GM18873 (cell line): ENCODE measurements around the gene BAX.
"Not testable (repeated sequence)": the region's sequence is repeated elsewhere in the genome, so short reads cannot be mapped to it uniquely, and the experiment has no call there.

Source experiments
- ATAC-seq: cut with Tn5 transposase; IDR thresholded peaks from one replicate; pipeline ENCODE4 v1.9.1; 2021; ENCODE audit warnings: mild to moderate bottlenecking, moderate library complexity, moderate number of reproducible peaks; ENCODE audit not compliant: unreplicated experiment, low FRiP score

BAX gene

DNA sequence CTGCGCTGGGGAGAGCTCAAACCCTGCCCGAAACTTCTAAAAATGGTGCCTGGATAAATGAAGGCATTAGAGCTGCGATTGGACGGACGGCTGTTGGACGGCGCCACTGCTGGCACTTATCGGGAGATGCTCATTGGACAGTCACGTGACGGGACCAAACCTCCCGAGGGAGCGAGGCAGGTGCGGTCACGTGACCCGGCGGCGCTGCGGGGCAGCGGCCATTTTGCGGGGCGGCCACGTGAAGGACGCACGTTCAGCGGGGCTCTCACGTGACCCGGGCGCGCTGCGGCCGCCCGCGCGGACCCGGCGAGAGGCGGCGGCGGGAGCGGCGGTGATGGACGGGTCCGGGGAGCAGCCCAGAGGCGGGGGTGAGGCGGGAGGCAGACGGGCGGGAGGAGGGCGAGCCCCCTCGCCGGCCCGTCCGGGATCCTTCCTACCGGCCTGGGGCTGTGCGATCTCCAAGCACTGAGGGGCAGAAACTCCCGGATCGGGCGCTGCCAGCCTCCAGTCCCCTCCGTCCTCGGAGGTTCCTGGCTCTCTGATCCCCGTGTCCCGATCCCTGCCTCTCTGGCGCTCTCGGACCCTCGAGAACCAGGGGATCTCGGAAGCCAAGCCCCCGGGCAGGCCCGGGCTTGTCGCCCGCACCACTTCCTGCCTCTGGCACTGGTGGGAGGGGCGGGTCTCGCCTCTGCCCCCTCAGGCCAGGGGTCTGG, at the start of gene BAX:
TSS of gene BAX (plus strand) at position 281 of the 713 bp plus-strand sequence. CDS start at position 335, 54 bp downstream.
- peak; percentile 54 for ATAC-seq

DNA sequence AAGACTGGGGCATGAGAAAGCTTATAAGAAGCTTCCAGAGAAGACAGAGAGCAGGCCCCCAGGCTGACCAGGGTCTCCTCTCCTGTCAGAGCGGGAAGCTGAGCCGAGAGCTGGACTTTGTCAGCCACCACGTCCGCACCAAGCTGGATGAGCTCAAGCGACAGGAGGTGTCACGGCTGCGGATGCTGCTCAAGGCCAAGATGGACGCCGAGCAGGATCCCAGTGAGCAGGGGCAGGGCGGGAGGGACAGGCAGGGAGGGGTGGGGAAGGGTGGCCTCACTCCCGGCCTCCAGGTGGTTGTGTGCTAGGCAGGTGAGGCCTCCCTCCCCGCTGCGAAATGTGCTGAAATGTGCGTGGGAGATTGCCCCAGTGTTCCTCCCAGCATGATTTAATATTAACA, 49.0 kb upstream of the BAX start:
- ATAC-seq: no peak

DNA sequence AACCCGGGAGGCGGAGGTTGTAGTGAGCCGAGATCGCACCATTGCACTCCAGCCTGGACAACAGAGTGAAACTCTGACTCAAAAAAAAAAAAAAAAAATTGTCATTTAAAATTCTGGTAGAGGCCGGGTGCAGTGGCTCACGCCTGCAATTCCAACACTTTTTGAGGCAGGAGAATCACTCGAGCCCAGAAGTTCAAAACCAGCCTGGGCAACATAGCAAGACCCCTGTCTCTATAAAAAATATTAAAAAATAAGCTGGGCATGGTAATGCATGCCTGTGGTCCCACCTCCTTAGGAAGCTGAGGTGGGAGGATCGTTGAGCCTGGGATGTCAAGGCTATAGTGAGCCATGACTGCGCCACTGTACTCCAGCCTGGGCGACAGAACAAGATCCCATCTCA, 48.4 kb upstream of the BAX start:
- ATAC-seq: no peak

DNA sequence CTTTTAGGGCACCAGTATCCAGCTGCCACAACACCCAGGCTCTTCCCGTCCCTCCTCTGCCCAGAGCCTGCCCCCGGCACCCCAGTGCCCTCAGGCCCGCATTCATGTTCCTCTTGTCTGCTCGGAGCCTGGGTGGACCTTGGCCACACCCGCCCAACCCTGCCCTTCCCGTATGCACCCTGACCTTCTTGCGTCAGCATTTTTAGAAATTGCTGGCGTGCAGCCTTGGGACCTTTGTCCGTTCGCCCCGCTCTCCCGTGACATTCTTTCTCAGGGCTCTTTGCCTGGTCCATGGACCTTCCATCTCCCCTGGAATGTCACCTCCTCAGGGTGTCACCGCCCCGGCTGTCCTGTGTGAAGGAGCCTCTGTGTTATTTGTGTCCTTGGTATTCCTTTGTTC, 47.0 kb upstream of the BAX start:
- ATAC-seq: no peak

DNA sequence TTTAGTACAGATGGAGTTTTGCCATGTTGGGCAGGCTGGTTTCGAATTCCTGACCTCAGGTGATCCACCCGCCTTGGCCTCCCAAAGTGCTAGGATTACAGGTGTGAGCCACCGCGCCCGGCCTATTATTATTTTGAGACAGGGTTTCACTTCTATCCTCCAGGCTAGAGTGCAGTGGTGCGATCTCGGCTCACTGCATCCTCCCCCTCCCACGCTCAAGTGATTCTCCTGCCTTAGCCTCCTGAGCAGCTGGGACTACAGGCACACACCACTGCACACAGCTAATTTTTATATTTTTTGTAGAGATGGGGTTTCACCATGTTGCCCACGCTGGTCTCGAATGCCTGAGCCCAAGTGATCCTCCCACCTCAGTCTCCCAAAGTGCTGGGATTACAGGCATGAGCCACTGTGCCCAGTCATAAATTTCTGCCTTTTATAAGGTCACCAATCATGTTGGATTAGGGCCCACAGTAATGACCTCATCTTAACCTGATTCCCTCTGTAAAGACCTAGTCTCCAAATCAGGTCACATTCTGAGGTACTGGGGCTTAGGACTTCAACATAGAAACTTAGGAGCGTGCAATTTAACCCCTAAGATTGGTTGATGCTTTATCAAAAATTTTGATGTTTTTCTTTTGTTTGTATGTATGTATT, 45.1 kb upstream of the BAX start:
- not testable (repeated sequence) for ATAC-seq

DNA sequence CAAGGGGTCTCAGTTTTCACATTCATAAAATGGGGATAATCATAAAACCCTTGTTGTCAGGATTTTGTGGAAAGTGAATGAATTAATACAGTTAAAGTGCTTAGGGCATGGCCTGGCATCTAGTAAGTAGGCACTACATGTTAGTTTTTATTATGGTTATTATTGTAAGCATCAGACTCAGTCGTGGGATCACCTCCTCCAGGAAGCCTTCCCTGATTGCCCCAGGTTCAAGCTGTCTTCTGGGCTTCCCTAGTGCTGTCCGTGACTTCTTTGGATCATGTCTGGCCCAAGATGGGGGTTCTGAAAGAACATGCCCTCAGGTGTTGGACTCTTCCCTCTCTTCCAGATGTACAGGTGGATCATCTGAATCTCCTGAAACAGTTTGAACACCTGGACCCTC, 43.9 kb upstream of the BAX start:
- no peak for ATAC-seq

DNA sequence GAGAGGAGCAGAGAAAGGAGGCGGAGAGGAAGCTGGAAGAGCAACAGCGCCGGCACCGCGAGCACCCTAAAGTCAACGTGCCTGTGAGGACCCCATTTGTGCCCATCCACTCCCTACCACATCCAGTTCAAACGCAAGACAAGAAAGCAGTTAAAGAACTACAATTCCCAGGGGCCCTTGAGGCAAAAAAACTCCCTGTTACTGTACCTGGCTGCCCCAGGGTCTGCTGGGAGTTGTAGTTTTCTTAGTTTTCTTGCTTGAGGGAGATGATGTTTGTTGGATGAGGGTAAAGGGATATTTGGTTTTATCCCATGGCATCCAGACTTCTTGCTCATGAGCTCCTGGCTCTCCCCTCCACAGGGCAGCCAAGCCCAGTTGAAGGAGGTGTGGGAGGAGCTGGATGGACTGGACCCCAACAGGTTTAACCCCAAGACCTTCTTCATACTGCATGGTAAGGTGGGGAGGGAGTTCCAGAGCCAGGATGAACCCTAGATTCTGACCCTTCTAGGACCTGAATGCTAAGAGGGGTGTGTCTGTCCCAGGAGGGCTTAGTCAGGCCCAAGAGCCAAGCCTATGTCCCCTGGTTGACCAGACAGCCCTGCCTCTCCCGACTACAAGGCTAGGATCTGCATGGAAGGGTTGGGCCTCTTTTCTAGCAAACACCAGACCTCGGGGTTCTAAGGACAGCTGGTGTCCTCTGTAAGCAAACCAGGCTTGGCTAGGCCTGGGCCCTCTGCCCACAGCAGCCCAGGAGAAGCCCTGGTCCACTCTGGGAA, 41.4 kb upstream of the BAX start:
- ATAC-seq: no peak

DNA sequence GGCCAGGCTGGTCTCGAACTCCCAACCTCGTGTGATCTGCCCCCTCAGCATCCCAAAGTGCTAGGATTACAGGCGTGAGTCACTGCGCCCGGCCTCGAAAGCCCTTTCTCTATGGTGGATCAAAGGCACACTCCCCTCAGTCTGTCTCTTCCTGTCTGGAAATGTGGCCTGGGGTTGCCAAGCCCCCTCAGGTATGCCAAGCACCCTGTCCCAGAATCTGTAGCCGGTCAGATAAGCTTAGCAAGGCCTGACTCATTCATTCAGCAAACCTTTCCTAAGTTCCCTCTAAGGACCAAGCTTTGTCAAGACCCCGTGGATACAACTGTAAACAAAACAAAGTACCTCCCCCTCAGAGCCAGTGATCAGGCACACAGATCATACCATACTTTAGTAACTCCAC, 40.5 kb upstream of the BAX start:
- ATAC-seq: no peak

DNA sequence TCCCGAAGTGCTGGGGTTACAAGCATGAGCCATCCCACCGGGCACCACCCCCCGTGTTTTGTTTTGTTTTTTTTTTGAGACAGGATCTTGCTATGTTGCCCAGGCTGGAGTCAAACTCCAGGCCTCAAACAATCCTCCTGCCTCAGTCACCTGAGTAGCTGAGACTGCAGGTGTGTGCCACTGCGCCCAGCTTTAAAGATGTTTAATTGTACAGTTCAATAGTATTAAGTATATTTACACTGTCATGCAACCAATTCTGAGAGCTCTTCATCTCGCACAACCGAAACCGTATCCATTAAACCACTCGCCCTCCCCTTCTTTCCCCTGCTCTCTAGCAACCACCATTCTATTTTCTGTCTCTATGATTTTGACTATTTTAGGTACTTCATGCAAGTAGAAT, 38.9 kb upstream of the BAX start:
- ATAC-seq: no peak

DNA sequence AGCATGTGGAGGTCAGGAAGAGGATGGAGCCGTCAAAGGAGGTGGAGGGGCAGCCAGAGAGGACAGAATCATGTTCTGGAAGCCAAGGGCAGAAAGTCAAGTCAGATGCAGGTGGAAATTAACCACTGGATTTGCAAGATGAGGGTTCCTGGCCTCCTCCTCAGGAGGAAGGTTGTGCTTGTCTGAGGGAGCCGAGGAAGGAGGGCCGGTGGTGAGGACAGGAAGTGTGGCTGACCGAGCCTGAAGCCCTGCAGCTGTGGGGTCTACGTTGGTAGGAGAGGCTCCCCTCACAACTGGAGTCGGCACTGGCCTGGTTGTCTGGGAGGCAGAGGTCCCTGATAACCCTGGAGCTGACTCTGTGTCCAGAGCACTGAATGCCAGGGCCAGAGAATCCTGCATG, 36.6 kb upstream of the BAX start:
- ATAC-seq: no peak

DNA sequence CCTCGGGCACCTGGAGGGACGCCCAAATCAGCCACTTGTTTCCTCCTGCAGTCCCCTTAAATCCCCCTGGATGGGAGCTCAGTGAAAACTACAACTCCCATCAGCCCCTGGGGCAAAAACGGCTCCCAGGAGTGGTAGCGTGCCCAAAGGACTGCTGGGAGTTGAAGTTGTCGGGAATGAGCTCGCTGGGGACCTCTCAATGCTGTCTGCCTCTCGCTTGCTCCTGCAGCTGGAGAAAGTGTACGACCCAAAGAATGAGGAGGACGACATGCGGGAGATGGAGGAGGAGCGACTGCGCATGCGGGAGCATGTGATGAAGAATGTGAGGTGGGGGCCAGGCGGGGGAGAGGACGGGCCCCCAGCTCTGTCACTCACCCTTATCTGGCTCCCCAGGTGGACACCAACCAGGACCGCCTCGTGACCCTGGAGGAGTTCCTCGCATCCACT, 35.9 kb upstream of the BAX start:
- no peak for ATAC-seq

DNA sequence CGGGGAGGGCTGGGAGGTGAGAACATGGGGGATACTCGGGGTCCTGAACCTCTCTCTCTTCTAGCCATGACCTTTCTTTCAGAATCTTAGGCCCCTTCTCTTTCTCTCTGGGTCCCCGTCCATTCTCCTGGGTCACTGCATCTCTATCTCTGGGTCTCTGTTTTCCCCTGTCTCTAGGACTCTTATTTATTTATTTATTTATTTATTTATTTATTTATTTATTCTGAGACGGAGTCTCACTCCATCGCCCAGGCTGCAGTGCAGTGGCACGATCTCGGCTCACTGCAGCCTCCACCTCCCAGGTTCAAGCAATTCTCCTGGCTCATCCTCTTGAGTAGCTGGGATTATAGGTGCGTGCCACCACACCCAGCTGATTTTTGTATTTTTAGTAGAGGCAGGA, 35.4 kb upstream of the BAX start:
- not testable (repeated sequence) for ATAC-seq

DNA sequence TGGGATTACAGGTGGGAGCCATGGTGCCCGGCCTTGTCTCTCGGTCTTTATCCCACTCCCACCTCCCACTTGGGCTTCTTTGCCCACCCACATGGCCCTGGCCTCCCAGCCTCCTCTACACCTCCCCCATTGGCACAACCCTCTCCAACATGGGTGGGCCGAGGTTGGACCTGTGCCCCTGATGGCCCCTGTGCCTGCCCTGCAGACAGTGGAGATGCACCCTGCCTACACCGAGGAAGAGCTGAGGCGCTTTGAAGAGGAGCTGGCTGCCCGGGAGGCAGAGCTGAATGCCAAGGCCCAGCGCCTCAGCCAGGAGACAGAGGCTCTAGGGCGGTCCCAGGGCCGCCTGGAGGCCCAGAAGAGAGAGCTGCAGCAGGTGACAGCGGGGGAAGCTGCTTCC, 33.7 kb upstream of the BAX start:
- ATAC-seq: no peak

DNA sequence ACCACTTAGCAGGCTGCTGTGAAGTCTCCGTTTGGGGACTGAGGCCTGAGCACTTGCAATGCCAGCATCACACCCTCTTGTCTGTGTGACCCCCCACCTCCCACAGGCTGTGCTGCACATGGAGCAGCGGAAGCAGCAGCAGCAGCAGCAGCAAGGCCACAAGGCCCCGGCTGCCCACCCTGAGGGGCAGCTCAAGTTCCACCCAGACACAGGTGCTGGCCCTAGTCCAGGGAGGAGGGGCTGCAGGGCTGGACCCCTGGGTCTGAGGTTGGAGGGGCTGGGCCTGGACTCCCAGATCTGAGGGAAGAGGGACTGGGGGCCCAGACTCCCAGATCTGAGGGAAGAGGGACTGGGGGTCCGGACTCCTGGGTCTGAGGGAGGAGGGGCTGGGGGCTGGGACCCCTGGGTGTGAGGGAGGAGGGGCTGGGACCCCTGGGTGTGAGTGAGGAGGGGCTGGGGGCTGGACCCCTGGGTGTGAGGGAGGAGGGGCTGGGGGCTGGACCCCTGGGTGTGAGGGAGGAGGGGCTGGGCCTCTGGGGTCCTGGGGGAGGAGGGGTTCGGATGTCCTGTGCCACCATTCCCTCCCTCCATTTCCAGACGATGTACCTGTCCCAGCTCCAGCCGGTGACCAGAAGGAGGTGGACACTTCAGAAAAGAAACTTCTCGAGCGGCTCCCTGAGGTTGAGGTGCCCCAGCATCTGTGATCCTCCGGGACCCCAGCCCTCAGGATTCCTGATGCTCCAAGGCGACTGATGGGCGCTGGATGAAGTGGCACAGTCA, 32.8 kb upstream of the BAX start:
- no peak for ATAC-seq

DNA sequence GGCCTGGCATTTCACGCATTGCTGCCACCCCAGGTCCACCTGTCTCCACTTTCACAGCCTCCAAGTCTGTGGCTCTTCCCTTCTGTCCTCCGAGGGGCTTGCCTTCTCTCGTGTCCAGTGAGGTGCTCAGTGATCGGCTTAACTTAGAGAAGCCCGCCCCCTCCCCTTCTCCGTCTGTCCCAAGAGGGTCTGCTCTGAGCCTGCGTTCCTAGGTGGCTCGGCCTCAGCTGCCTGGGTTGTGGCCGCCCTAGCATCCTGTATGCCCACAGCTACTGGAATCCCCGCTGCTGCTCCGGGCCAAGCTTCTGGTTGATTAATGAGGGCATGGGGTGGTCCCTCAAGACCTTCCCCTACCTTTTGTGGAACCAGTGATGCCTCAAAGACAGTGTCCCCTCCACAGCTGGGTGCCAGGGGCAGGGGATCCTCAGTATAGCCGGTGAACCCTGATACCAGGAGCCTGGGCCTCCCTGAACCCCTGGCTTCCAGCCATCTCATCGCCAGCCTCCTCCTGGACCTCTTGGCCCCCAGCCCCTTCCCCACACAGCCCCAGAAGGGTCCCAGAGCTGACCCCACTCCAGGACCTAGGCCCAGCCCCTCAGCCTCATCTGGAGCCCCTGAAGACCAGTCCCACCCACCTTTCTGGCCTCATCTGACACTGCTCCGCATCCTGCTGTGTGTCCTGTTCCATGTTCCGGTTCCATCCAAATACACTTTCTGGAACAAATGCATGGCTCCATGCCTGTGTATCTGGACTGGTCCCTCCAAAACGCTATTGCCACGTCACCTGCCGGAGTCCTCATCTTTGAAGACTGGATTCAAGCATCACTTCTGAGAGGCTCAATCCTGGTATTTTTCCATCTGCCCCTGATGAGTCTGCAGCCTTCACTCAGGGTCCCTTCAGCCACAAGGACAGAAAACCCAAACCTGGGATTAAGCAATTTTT, 31.9 kb upstream of the BAX start:
- ATAC-seq: no peak

DNA sequence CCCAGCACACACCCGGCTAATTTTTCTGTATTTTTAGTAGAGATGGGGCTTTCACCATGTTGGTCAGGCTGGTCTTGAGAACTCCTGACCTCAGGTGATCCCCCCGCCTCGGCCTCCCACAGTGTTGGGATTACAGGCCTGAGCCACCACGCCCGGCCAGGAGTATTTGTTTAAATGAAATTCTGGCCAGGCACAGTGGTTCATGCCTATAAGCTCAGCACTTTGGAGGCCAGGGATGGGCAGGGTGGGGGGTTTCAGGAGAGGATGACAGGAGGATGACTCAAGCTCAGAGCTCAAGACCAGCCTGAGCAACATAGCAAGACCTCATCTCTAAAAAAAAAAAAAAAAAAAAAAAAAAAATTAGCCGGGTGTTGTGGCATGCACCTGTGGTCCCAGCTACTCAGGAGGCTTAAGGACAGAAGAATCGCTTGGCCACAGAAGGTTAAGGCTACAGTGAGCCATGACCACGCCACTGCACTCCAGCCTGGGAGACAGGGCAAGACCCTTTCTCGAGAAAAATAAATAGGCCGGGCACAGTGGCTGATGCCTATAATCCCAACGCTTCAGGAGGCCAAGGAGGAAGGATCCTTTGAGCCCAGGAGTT, 29.3 kb upstream of the BAX start:
- ATAC-seq: no peak

DNA sequence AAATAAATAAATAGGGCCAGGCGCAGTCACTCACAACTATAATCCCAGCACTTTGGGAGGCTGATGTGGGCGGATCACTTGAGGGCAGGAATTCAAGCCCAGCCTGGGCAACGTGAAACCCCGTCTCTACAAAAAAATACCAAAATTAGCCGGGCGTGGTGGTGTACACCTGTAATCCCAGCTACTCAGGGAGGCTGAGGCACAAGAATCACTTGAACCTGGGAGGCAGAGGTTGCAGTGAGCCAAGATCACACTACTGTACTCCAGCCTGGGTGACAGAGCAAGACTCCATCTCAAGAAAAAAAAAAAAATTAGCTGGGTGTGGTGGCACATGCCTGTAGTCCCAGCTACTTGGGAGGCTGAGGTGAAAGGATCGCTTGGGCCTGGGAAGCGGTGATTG, 28.8 kb upstream of the BAX start:
- not testable (repeated sequence) for ATAC-seq

DNA sequence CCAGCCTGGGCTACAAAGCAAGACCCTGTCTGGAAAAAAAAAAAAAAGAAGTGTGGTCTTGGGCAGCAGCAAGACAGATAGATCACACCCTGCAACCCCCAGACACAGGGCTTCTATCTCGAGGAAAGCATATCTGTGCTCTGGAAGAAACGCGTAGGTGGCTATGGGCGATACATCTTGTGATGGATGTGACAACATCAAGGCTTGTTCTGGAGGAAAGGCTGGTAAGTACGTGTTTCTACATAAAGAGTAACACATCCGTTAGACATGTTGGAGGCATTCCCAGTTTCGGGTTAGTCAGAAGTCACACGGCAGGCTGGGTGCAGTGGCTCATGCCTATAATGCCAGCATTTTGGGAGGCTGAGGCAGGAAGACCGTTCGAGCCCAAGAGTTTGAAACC, 27.8 kb upstream of the BAX start:
- ATAC-seq: no peak

DNA sequence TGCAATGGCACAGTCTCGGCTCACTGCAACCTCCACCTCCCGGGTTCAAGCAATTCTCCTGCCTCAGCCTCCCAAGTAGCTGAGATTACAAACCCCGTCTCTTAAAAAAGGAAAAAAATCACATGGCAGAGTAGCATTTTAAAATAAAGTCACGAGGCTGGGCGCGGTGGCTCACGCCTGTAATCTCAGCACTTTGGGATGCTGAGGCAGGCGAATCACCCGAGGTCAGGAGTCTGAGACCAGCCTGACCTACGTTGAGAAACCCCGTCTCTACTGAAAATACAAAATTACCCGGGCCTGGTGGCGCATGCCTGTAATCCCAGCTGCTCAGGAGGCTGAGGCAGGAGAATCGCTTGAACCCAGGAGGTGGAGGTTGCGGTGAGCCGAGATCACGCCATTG, 27.0 kb upstream of the BAX start:
- ATAC-seq: not testable (repeated sequence)
